Fibroblast of lung (primary cell): ENCODE results near the gene PKD1.

Experiments
- CTCF ChIP-seq, 2 donors: IDR thresholded peaks in 1 of 2; conservative IDR thresholded peaks in 1 of 2; 1 replicate in 1 of 2; 2 replicates in 1 of 2; pipeline ENCODE4 v1.5.1; 2011 to 2012; ENCODE audit warnings: low read length in 2 of 2, control low read depth in 1 of 2, inconsistent platforms in 1 of 2, low read depth in 1 of 2, mild to moderate bottlenecking in 1 of 2
- EZH2 ChIP-seq: IDR thresholded peaks from 2 replicates; pipeline ENCODE4 v1.5.1; 2012; ENCODE audit warnings: low read length, control low read depth, mild to moderate bottlenecking; ENCODE audit errors: missing control alignments

DNA sequence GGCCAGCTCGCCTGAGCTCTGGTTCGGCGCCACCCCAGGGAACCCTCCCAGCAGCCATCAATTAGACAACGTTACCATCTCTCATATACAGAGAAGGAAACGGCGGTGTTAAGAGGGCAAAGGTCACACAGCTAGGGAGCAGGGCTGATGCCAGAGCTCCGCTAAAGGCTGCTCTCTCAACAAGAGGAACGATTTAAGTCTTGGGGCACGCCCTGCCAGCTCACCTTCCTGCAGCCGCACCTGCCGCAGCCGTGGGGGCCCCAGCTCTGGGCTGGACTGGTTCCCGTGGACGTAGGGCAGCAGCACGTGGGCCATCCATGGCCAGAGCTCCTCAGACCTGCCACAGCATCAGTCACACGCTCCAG is 43.5 kb downstream of the PKD1 start:
- TF ChIP-seq CTCF (conservative IDR thresholded peaks at IDR 0.05 in 1 of 2, IDR thresholded peaks at IDR 0.05 in 1 of 2; ENCODE audit: low read depth in 1 of 2, low read length in 2 of 2) (no peak), EZH2 (no peak)
